Endothelial cell (in vitro differentiated cells): Measurements from ENCODE around the gene FABP2. TPM values are rescaled to one million over a fixed set of nuclear protein-coding genes. Genes with fewer than 3 reads are reported as not detected.

Experiments
- DNase-seq: peaks from one replicate; pipeline ENCODE4 v3.0.0; 2021; ENCODE audit warnings: low spot score
- H3K27ac Mint-ChIP-seq: one replicate; pipeline ENCODE4 v1.8.0; 2021; ENCODE audit warnings: mixed read lengths, inconsistent platforms; ENCODE audit not compliant: unreplicated experiment
- H3K27me3 Mint-ChIP-seq: one replicate; pipeline ENCODE4 v1.8.0; 2021; ENCODE audit warnings: mild to moderate bottlenecking, moderate library complexity, mixed read lengths, inconsistent platforms; ENCODE audit not compliant: unreplicated experiment
- H3K36me3 Mint-ChIP-seq: one replicate; pipeline ENCODE4 v1.8.0; 2021; ENCODE audit warnings: mild to moderate bottlenecking, low read depth, mixed read lengths, inconsistent platforms; ENCODE audit not compliant: unreplicated experiment
- H3K4me1 Mint-ChIP-seq: one replicate; pipeline ENCODE4 v1.8.0; 2021; ENCODE audit warnings: mild to moderate bottlenecking, mixed read lengths, inconsistent platforms; ENCODE audit not compliant: unreplicated experiment
- H3K4me3 Mint-ChIP-seq: one replicate; pipeline ENCODE4 v1.8.0; 2021; ENCODE audit warnings: mild to moderate bottlenecking, mixed read lengths, inconsistent platforms; ENCODE audit not compliant: unreplicated experiment
- H3K9me3 Mint-ChIP-seq: one replicate; pipeline ENCODE4 v1.8.0; 2021; ENCODE audit warnings: mixed read lengths, inconsistent platforms; ENCODE audit not compliant: unreplicated experiment
- CTCF ChIP-seq: fragments of 200-600 bp; sonication (generic); IDR thresholded peaks from one replicate; pipeline ENCODE4 v1.5.0; 2021; ENCODE audit warnings: antibody characterized with exemption; ENCODE audit not compliant: unreplicated experiment
- total RNA-seq: library from RNA; stranded (reverse); fragmentation: NEBNext Ultra II Directional; extraction: Animal tissue kit (Norgen Biotek cat#: 25700); gene quantifications from one replicate; pipeline ENCODE4 v1.2.1, GENCODE V29; 2021; ENCODE audit not compliant: unreplicated experiment

FABP2 gene
- total RNA-seq, 1 donor from 2014 or later, result not detected

- Mint-ChIP-seq H3K27ac (peak overlapping the region; percentile 99), H3K36me3 (peaks cover 5% of the 10 kb centered on the region), H3K4me3 (peak overlapping the region; percentile 98), H3K27me3 (peaks cover 10% of the 10 kb centered on the region), H3K9me3 (no peaks in the 10 kb centered on the region), H3K4me1 (peaks cover 22% of the 10 kb centered on the region)
- no peak for TF ChIP-seq CTCF
- DNase-seq, result peak; percentile 93
These were observed 21.6 kb downstream of the FABP2 start for GRCh38 chr4:119300101-119300978.

- peaks cover 10% of the 10 kb centered on the region for H3K27me3 Mint-ChIP-seq
- TF ChIP-seq CTCF, result no peak
- H3K4me3 Mint-ChIP-seq, result peak overlapping the region; percentile 98
- H3K4me1 Mint-ChIP-seq, result peaks cover 22% of the 10 kb centered on the region
- H3K36me3 Mint-ChIP-seq, result peaks cover 5% of the 10 kb centered on the region
- peak overlapping the region; percentile 99 for H3K27ac Mint-ChIP-seq
- no peak for DNase-seq
- H3K9me3 Mint-ChIP-seq, result no peaks in the 10 kb centered on the region
These were observed 22.2 kb downstream of the FABP2 start for GRCh38 chr4:119299741-119300100.

- Mint-ChIP-seq H3K4me1 (peaks cover 22% of the 10 kb centered on the region), H3K4me3 (peak overlapping the region; percentile 98)
- DNase-seq, result no peak
These were observed 22.7 kb downstream of the FABP2 start for GRCh38 chr4:119299260-119299671.

GRCh38 chr4:119297795-119298194 is 24.1 kb downstream of the FABP2 start:
- DNase-seq, result no peak
- H3K4me3 Mint-ChIP-seq, result peak overlapping the region; percentile 15
- peaks cover 22% of the 10 kb centered on the region for H3K4me1 Mint-ChIP-seq
- no peak for TF ChIP-seq CTCF
- no peaks in the 10 kb centered on the region for H3K9me3 Mint-ChIP-seq
- no peak overlapping the region for H3K27ac Mint-ChIP-seq
- H3K27me3 Mint-ChIP-seq, result peaks cover 9% of the 10 kb centered on the region
- H3K36me3 Mint-ChIP-seq, result peaks cover 5% of the 10 kb centered on the region

More at GRCh38 chr4:119299260-119299671, 22.7 kb downstream of the FABP2 start:
- Mint-ChIP-seq H3K27ac (peak overlapping the region; percentile 99), H3K36me3 (peaks cover 5% of the 10 kb centered on the region), H3K27me3 (peaks cover 10% of the 10 kb centered on the region), H3K9me3 (no peaks in the 10 kb centered on the region)
- no peak for TF ChIP-seq CTCF

- Mint-ChIP-seq H3K27me3 (peaks cover 9% of the 10 kb centered on the region), H3K4me3 (no peak overlapping the region), H3K4me1 (peaks cover 22% of the 10 kb centered on the region), H3K36me3 (peaks cover 5% of the 10 kb centered on the region), H3K27ac (no peak overlapping the region), H3K9me3 (no peaks in the 10 kb centered on the region)
- TF ChIP-seq CTCF, result no peak
- no peak for DNase-seq
These were observed 25.6 kb downstream of the FABP2 start for GRCh38 chr4:119296356-119296755.
